NB4 (cell line): ENCODE measurements around the gene RYR3.

Source experiments
- DNase-seq: peaks from one replicate; pipeline ENCODE4 v3.0.0; 2010; ENCODE audit warnings: low read depth
- H3K4me3 ChIP-seq: one replicate; pipeline ENCODE4 v1.5.1; 2011; ENCODE audit warnings: mild to moderate bottlenecking, low read depth, low read length, moderate library complexity
- CTCF ChIP-seq: IDR thresholded peaks from one replicate; pipeline ENCODE4 v1.5.1; 2012; ENCODE audit warnings: low read depth, low read length
- MYC ChIP-seq: IDR thresholded peaks from 2 replicates; pipeline ENCODE4 v1.6.1; 2011; ENCODE audit warnings: low read depth, low read length
- POLR2A ChIP-seq: IDR thresholded peaks from 2 replicates; pipeline ENCODE4 v1.6.1; 2011; ENCODE audit warnings: mild to moderate bottlenecking; ENCODE audit not compliant: insufficient read length; ENCODE audit errors: extremely low read depth
- TF ChIP-seq, protein P1 (sequence below): IDR thresholded peaks from 2 replicates; pipeline ENCODE4 v1.6.1; 2011; ENCODE audit warnings: low read depth, low read length

Gene RYR3

DNA sequence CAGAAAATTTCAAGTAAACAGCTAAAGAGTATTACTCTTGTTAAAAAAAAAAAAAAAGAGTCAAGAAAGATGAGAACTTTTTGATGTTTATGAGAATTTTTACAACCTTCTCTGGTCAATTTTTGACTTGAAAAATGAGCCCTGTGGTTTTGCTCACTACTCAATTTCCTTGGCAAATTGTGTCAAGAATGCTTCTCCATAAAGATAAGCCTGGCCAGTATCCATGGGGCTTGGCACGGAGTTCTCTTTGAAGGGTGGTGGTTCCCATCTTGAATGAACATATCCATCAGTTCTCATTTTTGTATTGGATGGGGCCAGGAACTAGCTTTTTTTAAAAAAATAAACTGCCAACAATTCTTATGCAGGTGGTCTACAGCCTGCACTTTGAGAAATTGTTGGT lies 179.9 kb downstream of the RYR3 start:
- H3K4me3 ChIP-seq: no peak overlapping the region
- TF ChIP-seq MYC (no peak), POLR2A (no peak), CTCF (no peak)
- TF ChIP-seq, protein P1, sequence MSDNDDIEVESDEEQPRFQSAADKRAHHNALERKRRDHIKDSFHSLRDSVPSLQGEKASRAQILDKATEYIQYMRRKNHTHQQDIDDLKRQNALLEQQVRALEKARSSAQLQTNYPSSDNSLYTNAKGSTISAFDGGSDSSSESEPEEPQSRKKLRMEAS: no peak
- DNase-seq: no peak

GRCh38 chr15:33492434-33493052 lies 181.8 kb downstream of the RYR3 start:
- no peak overlapping the region for H3K4me3 ChIP-seq
- DNase-seq: no peak
- TF ChIP-seq POLR2A (no peak), MYC (no peak)

DNA sequence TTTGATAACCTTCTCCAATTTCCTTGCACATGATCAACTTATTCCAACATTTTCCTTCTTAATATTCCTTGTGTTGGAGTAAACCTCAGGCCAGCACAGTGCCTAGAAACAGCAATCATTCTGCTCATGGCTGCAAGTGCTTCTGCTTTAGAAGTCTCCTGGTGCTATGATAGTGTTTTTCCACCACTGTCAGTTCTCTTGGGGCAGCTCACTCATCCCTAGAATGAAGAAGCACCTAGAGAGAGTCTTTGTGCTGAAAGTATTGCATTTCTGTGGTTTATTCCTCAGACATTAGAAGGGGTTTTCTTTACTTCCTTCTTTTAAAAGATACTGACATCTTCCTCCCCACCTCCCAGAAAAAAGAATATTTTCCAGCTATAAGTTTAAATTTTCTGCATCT lies 183.5 kb downstream of the RYR3 start:
- no peak overlapping the region for H3K4me3 ChIP-seq
- no peak for DNase-seq
- TF ChIP-seq, protein P1: no peak
- TF ChIP-seq MYC: no peak

- DNase-seq: no peak
- TF ChIP-seq MYC (no peak), POLR2A (no peak)
- TF ChIP-seq, protein P1: no peak
Observed at GRCh38 chr15:33500432-33501195, 189.8 kb downstream of the RYR3 start.

DNA sequence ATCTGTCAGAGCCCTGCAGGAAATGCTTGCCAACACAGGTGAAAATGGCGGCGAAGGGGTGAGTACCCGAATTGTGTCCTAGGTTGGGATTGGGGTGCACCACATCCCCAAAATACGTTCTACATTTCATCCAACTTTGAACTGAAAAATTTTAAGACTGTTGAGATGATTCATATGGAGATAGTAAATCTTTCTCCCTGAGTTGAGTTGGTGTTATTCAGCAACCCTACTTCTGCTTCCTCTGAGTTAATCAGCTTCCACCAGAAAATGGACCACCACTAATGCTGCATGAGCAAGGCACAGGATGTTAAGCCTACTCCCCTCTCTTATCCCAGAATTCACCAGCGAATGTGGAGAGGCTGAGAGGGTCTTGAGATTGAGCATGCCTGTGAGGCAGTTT lies 192.9 kb downstream of the RYR3 start:
- no peak for DNase-seq
- TF ChIP-seq, protein P1: no peak
- TF ChIP-seq MYC (no peak), POLR2A (no peak), CTCF (no peak)

More at GRCh38 chr15:33500432-33501195, 189.8 kb downstream of the RYR3 start:
- no peak overlapping the region for H3K4me3 ChIP-seq

GRCh38 chr15:33506781-33507296 lies 196.1 kb downstream of the RYR3 start:
- no peak for DNase-seq
- TF ChIP-seq POLR2A: no peak
- TF ChIP-seq MYC: no peak
- TF ChIP-seq CTCF: no peak
- TF ChIP-seq, protein P1: no peak
- no peak overlapping the region for H3K4me3 ChIP-seq

More for the DNA sequence above, 192.9 kb downstream of the RYR3 start:
- H3K4me3 ChIP-seq: no peak overlapping the region

GRCh38 chr15:33508703-33509102 lies 197.9 kb downstream of the RYR3 start:
- DNase-seq: no peak
- TF ChIP-seq POLR2A: no peak
- TF ChIP-seq, protein P1: no peak

More at GRCh38 chr15:33508703-33509102, 197.9 kb downstream of the RYR3 start:
- no peak overlapping the region for H3K4me3 ChIP-seq
